HS-27A (cell line): ENCODE results near the gene RFXANK.
"Not testable (repeated sequence)": the region's sequence is repeated elsewhere in the genome, so short reads cannot be mapped to it uniquely, and the experiment has no call there.

ENCODE experiments used
- DNase-seq: peaks from one replicate; pipeline ENCODE4 v3.0.0-alpha.2; 2012; ENCODE audit warnings: low read depth, missing footprints

Gene RFXANK

GRCh38 chr19:19170053-19170872 lies 21.8 kb upstream of the RFXANK start, which contains the start of gene MEF2B:
Gene MEF2B, minus strand, starts transcription at chr19:19170263. Its CDS starts 19,528 bp downstream, at chr19:19150735.
- no peak for DNase-seq

GRCh38 chr19:19170873-19171672 lies 21.0 kb upstream of the RFXANK start:
- DNase-seq: no peak

GRCh38 chr19:19171821-19172532 lies 20.1 kb upstream of the RFXANK start:
- DNase-seq: no peak

- DNase-seq: not testable (repeated sequence)
These were observed 18.8 kb upstream of the RFXANK start for GRCh38 chr19:19173243-19173642.

- no peak for DNase-seq
These were observed 15.1 kb upstream of the RFXANK start for GRCh38 chr19:19176950-19177349.

- no peak for DNase-seq
These were observed 12.3 kb upstream of the RFXANK start for GRCh38 chr19:19179548-19180441.

GRCh38 chr19:19181488-19181998 lies 10.5 kb upstream of the RFXANK start:
- DNase-seq: no peak

- DNase-seq: no peak
These were observed 6.0 kb upstream of the RFXANK start for GRCh38 chr19:19185853-19186740.

GRCh38 chr19:19186742-19187141 lies 5.3 kb upstream of the RFXANK start:
- no peak for DNase-seq

- no peak for DNase-seq
These were observed 335 bp upstream of the RFXANK start for GRCh38 chr19:19191768-19192077.

GRCh38 chr19:19192910-19193423 lies 909 bp downstream of the RFXANK start:
- no peak for DNase-seq

- no peak for DNase-seq
These were observed 1.9 kb downstream of the RFXANK start for GRCh38 chr19:19193926-19194325.

GRCh38 chr19:19201697-19202630 lies 9.9 kb downstream of the RFXANK start:
- DNase-seq: no peak

- DNase-seq: no peak
These were observed 10.6 kb downstream of the RFXANK start for GRCh38 chr19:19202707-19203011.

GRCh38 chr19:19203012-19203856 lies 11.2 kb downstream of the RFXANK start, which contains the start of gene NR2C2AP:
Gene NR2C2AP, minus strand, starts transcription at chr19:19203414. Its CDS starts 354 bp downstream, at chr19:19203060.
- DNase-seq: peak; percentile 74

- DNase-seq: no peak
These were observed 12.1 kb downstream of the RFXANK start for GRCh38 chr19:19204181-19204580.

- DNase-seq: no peak
These were observed 13.7 kb downstream of the RFXANK start for GRCh38 chr19:19205416-19206410.
